Measurements from ENCODE around the gene SHISA8. TPM values are rescaled to one million over a fixed set of nuclear protein-coding genes. Genes with fewer than 3 reads are reported as not detected.
A peak's percentile ranks its signal among the peaks of the same experiment; 100 is the strongest.

Gene SHISA8
- total and polyA plus RNA-seq, 10 of the 15 experiments (the other 5 are each of a cell fraction or from before 2014, with no cell fraction given): 0.06 to 10.1 (median 0.25) TPM

DNA sequence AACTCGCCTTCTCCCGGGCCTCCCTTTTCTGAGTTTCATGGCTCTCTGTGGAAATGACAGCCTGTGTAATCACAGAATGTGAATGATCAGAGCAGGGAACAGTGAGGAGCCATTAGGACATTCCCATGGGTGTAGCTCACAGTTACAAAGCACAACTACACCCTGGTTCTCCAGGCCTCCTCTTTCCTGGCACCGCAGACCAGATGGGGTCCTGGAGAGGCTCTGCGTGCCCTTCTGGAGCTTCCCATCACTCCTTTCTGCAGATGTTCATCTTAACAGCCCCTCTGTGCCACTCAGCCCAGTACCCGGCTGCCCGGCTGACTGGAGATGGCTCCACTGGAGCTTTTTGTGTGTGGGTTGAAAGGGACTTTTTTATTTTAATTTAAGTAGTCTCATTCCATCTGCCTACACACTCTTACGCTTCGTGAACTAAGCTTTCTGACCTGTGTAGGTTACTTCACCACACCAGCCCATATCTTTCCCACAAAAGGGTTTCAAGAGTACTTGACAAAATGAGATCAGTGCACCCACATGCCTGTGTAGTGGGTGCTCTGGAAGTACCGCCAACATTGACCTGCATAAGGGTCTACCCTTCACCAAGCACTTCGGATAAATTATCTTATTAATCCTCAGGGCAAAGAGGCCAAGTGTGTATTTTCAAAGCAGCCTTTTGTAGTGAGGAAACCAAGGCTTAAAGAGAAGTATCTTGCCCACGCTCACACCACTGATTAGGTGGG is 52.2 kb downstream of the SHISA8 start (continued):
- no peak for TF ChIP-seq SPI1 (IDR thresholded peaks at IDR 0.05; ENCODE audit: borderline replicate concordance, insufficient read depth, low read depth, low read length)
- no peak for TF ChIP-seq NR2C1 (IDR thresholded peaks at IDR 0.05)
- no peak for TF ChIP-seq FOXK2 (IDR thresholded peaks at IDR 0.05)
- peak in 1 of 2 experiments; percentile 67; a peak in 1 of 4 replicates for TF ChIP-seq CEBPB (IDR thresholded peaks at IDR 0.05; ENCODE audit: borderline replicate concordance in 1 of 2, low read depth in 2 of 2, low read length in 2 of 2)
- TF ChIP-seq IRF4 (IDR thresholded peaks at IDR 0.05; ENCODE audit: low read depth, low read length): no peak; the same call in 1 of the 2 replicates
- TF ChIP-seq ZNF384 (IDR thresholded peaks at IDR 0.05; ENCODE audit: borderline replicate concordance, low read depth, low read length): no peak; the same call in 1 of the 2 replicates
- peak; percentile 95 for TF ChIP-seq RUNX3 (IDR thresholded peaks at IDR 0.05; ENCODE audit: low read length)
- no peak for TF ChIP-seq CBX3 (IDR thresholded peaks at IDR 0.05; ENCODE audit: borderline replicate concordance, low read depth)
- TF ChIP-seq BHLHE40 (IDR thresholded peaks at IDR 0.05; ENCODE audit: borderline replicate concordance in 1 of 2, low read depth in 2 of 2, low read length in 1 of 2): peak in 1 of 2 experiments; percentile 68; a peak in 1 of 4 replicates
- TF ChIP-seq NRF1 (conservative IDR thresholded peaks at IDR 0.05; ENCODE audit: low read depth, low read length): no peak
- no peak for TF ChIP-seq PML (IDR thresholded peaks at IDR 0.05; ENCODE audit: low read length)
- peak; percentile 48; the same call in 1 of the 2 replicates for TF ChIP-seq BACH1 (IDR thresholded peaks at IDR 0.05; ENCODE audit: borderline replicate concordance)
- TF ChIP-seq JUND (IDR thresholded peaks at IDR 0.05; ENCODE audit: low read depth, low read length): no peak
- TF ChIP-seq BCLAF1 (IDR thresholded peaks at IDR 0.05): no peak
- TF ChIP-seq, protein P1, sequence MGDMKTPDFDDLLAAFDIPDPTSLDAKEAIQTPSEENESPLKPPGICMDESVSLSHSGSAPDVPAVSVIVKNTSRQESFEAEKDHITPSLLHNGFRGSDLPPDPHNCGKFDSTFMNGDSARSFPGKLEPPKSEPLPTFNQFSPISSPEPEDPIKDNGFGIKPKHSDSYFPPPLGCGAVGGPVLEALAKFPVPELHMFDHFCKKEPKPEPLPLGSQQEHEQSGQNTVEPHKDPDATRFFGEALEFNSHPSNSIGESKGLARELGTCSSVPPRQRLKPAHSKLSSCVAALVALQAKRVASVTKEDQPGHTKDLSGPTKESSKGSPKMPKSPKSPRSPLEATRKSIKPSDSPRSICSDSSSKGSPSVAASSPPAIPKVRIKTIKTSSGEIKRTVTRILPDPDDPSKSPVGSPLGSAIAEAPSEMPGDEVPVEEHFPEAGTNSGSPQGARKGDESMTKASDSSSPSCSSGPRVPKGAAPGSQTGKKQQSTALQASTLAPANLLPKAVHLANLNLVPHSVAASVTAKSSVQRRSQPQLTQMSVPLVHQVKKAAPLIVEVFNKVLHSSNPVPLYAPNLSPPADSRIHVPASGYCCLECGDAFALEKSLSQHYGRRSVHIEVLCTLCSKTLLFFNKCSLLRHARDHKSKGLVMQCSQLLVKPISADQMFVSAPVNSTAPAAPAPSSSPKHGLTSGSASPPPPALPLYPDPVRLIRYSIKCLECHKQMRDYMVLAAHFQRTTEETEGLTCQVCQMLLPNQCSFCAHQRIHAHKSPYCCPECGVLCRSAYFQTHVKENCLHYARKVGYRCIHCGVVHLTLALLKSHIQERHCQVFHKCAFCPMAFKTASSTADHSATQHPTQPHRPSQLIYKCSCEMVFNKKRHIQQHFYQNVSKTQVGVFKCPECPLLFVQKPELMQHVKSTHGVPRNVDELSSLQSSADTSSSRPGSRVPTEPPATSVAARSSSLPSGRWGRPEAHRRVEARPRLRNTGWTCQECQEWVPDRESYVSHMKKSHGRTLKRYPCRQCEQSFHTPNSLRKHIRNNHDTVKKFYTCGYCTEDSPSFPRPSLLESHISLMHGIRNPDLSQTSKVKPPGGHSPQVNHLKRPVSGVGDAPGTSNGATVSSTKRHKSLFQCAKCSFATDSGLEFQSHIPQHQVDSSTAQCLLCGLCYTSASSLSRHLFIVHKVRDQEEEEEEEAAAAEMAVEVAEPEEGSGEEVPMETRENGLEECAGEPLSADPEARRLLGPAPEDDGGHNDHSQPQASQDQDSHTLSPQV (IDR thresholded peaks at IDR 0.05): no peak
- TF ChIP-seq ATF2 (IDR thresholded peaks at IDR 0.05; ENCODE audit: low read length): peak; percentile 58
- peak; percentile 81 for TF ChIP-seq CBFB (IDR thresholded peaks at IDR 0.05; ENCODE audit: low read depth)
- peak; percentile 72 for TF ChIP-seq EED (IDR thresholded peaks at IDR 0.05; ENCODE audit: low read depth)
